Mesendoderm (in vitro differentiated cells): ENCODE results near the gene PLEKHA1.

Experiments
- DNase-seq: peaks from one replicate; pipeline ENCODE4 v3.0.0; 2013
- H2AK5ac ChIP-seq: 2 replicates; pipeline ENCODE4 v1.6.1; 2013; ENCODE audit warnings: low read length, inconsistent platforms
- H2BK120ac ChIP-seq: 2 replicates; pipeline ENCODE4 v1.6.1; 2013; ENCODE audit warnings: low read depth, mild to moderate bottlenecking, low read length, moderate library complexity, mixed read lengths
- H2BK15ac ChIP-seq: replicated peaks from 2 replicates; pipeline ENCODE4 v1.6.1; 2013; ENCODE audit warnings: low read depth, mild to moderate bottlenecking, moderate library complexity
- H2BK5ac ChIP-seq: 2 replicates; pipeline ENCODE4 v1.6.1; 2013; ENCODE audit warnings: low read length, inconsistent platforms
- H3K18ac ChIP-seq: 2 replicates; pipeline ENCODE4 v1.6.1; 2013; ENCODE audit warnings: mild to moderate bottlenecking, low read length, mixed read lengths
- H3K23ac ChIP-seq: one replicate; pipeline ENCODE4 v1.6.1; 2013; ENCODE audit warnings: low read length
- H3K27ac ChIP-seq: 2 replicates; pipeline ENCODE4 v1.5.1; 2013; ENCODE audit warnings: low read depth, mild to moderate bottlenecking, inconsistent platforms, low read length, moderate library complexity
- H3K27me3 ChIP-seq: 2 replicates; pipeline ENCODE4 v1.6.1; 2013; ENCODE audit warnings: low read length, control low read depth, mild to moderate bottlenecking, inconsistent platforms; ENCODE audit not compliant: insufficient read depth, poor library complexity
- H3K36me3 ChIP-seq: 2 replicates; pipeline ENCODE4 v1.6.1; 2013; ENCODE audit warnings: low read length, inconsistent platforms; ENCODE audit not compliant: control insufficient read depth, insufficient read depth
- H3K4ac ChIP-seq: one replicate; pipeline ENCODE4 v1.6.1; 2013; ENCODE audit warnings: low read depth, mild to moderate bottlenecking, low read length, moderate library complexity
- H3K4me1 ChIP-seq: 2 replicates; pipeline ENCODE4 v1.6.1; 2013; ENCODE audit warnings: low read depth, low read length, inconsistent platforms; ENCODE audit not compliant: control insufficient read depth
- H3K4me2 ChIP-seq: 2 replicates; pipeline ENCODE4 v1.6.1; 2013; ENCODE audit warnings: low read length
- H3K4me3 ChIP-seq: 2 replicates; pipeline ENCODE4 v1.5.1; 2013; ENCODE audit warnings: mild to moderate bottlenecking, low read length
- H3K56ac ChIP-seq: one replicate; pipeline ENCODE4 v1.6.1; 2013; ENCODE audit warnings: low read length
- H3K79me1 ChIP-seq: 2 replicates; pipeline ENCODE4 v1.6.1; 2013; ENCODE audit warnings: low read length, inconsistent platforms
- H3K79me2 ChIP-seq: 2 replicates; pipeline ENCODE4 v1.6.1; 2013; ENCODE audit warnings: mild to moderate bottlenecking, low read length; ENCODE audit not compliant: control insufficient read depth, insufficient read depth
- H3K9ac ChIP-seq: 2 replicates; pipeline ENCODE4 v1.6.1; 2013; ENCODE audit warnings: low read length, inconsistent platforms
- H4K5ac ChIP-seq: one replicate; pipeline ENCODE4 v1.6.1; 2013; ENCODE audit warnings: low read length
- H4K8ac ChIP-seq: one replicate; pipeline ENCODE4 v1.6.1; 2013; ENCODE audit warnings: low read depth, mild to moderate bottlenecking, control low read depth, low read length, moderate library complexity
- WGBS: extraction: QIAGEN DNeasy Blood & Tissue Kit; methylation state at CpG from one replicate; pipeline ENCODE4 v1.1.7; 2013; ENCODE audit warnings: low lambda C conversion rate, missing lambda C conversion rate; ENCODE audit not compliant: insufficient coverage; ENCODE audit errors: extremely low coverage; 5-methylcytosine and 5-hydroxymethylcytosine counted together

PLEKHA1 gene

DNA sequence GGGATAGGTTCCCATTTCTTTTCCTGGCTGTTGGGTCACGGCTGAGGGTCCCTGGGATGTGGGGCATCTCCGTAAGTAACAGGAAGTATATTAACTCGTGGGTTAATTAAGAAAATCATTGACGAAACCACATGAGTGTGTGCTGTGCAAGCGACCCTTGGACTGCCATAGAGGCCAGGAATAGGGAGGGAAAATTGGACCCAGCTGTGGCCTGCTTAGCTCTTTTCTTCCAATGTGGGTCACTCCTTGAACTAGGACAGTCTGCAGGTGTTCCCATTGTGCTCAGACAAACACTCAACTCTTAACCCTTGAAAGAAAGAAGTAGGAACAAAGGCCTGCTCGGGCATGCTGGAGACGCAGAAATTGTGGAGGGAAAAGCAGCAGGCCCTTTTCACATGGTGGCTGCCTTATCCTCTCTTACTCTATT lies 25.6 kb upstream of the PLEKHA1 start:
- H3K9ac ChIP-seq = no peak overlapping the region
- no peak overlapping the region for H3K4me2 ChIP-seq
- DNase-seq = no peak
- H3K79me1 ChIP-seq = no peaks in the 10 kb centered on the region
- no CpG with 5 or more reads among the region's 7 CpGs for WGBS
- H3K23ac ChIP-seq = no peak overlapping the region
- no peaks in the 10 kb centered on the region for H3K4me1 ChIP-seq
- no peak overlapping the region for H3K27ac ChIP-seq
- no peak overlapping the region for H4K8ac ChIP-seq
- no peak overlapping the region for H3K18ac ChIP-seq
- no peak overlapping the region for H2BK15ac ChIP-seq
- H2AK5ac ChIP-seq = no peak overlapping the region
- no peaks in the 10 kb centered on the region for H3K27me3 ChIP-seq
- H3K79me2 ChIP-seq = no peaks in the 10 kb centered on the region
- H3K36me3 ChIP-seq = no peaks in the 10 kb centered on the region
- no peak overlapping the region for H2BK5ac ChIP-seq
- no peak overlapping the region for H3K4ac ChIP-seq
- H3K56ac ChIP-seq = no peak overlapping the region
- H2BK120ac ChIP-seq = no peak overlapping the region
- no peak overlapping the region for H3K4me3 ChIP-seq
- no peak overlapping the region for H4K5ac ChIP-seq

DNA sequence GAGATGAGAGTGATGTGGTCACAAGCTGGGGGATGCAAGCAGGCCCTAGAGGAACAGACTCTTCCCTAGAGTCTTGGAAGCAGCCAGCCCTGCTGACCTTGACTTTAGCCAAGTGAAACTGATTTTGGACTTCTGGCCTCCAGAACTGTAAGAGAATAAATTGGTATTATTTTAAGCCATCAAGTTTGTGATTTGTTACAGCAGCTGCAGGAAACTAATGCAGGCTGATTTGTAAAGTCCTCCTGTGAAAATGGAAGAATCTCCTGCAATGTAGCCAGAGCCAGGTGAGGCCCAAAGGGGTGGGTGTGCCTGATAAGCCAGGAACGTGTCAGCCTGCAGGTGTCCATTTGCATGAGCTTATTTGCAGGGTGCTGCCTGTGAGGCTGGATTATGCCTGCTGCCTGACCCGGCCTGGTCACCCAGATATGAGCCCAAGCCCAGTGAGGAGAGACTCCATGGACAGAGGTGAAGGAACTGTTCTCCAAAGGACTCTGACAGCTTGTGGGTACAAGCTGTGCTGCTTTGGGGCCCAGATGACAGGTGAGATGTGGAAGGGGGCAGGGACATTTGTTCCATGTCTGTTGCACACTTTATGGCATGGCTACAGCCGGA lies 24.6 kb upstream of the PLEKHA1 start:
- Histone ChIP-seq H2BK5ac (no peak overlapping the region), H3K4ac (no peak overlapping the region), H3K36me3 (no peaks in the 10 kb centered on the region), H3K4me3 (no peak overlapping the region), H4K5ac (no peak overlapping the region), H4K8ac (no peak overlapping the region), H3K9ac (no peak overlapping the region), H2BK15ac (no peak overlapping the region), H3K4me2 (no peak overlapping the region), H3K27ac (no peak overlapping the region), H3K23ac (no peak overlapping the region), H3K56ac (no peak overlapping the region), H2BK120ac (no peak overlapping the region), H2AK5ac (no peak overlapping the region), H3K27me3 (no peaks in the 10 kb centered on the region), H3K4me1 (no peaks in the 10 kb centered on the region), H3K18ac (no peak overlapping the region), H3K79me1 (no peaks in the 10 kb centered on the region), H3K79me2 (no peaks in the 10 kb centered on the region)
- no CpG with 5 or more reads among the region's 3 CpGs for WGBS
- DNase-seq = no peak

DNA sequence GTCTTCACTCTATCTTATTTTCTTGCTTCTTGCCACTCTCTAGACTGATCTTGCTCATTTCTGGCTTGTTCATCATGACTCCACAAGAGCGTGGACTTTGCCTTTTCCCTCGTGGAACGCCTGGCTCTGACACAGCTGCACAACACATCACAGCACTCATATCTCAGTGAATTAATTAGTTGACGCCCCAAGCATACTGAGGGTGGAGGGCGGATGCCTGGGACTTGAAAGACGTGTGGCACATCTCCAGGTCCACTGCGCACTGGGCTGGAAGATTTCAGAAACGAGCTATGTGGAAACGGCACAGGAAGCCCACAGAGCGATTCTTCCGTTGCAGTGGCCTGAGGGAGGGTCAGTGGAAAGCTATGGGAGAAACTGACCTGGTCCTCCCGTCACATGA lies 23.6 kb upstream of the PLEKHA1 start:
- Histone ChIP-seq H3K27me3 (no peaks in the 10 kb centered on the region), H3K23ac (no peak overlapping the region), H2AK5ac (no peak overlapping the region), H3K9ac (no peak overlapping the region), H3K4ac (no peak overlapping the region), H4K8ac (no peak overlapping the region), H3K79me1 (no peaks in the 10 kb centered on the region), H3K56ac (no peak overlapping the region), H3K4me2 (no peak overlapping the region), H2BK5ac (no peak overlapping the region), H3K27ac (no peak overlapping the region), H3K4me1 (no peaks in the 10 kb centered on the region), H3K18ac (no peak overlapping the region), H2BK15ac (no peak overlapping the region), H3K79me2 (no peaks in the 10 kb centered on the region), H2BK120ac (no peak overlapping the region), H4K5ac (no peak overlapping the region), H3K36me3 (no peaks in the 10 kb centered on the region), H3K4me3 (no peak overlapping the region)
- no peak for DNase-seq
- WGBS = no CpG with 5 or more reads among the region's 12 CpGs

DNA sequence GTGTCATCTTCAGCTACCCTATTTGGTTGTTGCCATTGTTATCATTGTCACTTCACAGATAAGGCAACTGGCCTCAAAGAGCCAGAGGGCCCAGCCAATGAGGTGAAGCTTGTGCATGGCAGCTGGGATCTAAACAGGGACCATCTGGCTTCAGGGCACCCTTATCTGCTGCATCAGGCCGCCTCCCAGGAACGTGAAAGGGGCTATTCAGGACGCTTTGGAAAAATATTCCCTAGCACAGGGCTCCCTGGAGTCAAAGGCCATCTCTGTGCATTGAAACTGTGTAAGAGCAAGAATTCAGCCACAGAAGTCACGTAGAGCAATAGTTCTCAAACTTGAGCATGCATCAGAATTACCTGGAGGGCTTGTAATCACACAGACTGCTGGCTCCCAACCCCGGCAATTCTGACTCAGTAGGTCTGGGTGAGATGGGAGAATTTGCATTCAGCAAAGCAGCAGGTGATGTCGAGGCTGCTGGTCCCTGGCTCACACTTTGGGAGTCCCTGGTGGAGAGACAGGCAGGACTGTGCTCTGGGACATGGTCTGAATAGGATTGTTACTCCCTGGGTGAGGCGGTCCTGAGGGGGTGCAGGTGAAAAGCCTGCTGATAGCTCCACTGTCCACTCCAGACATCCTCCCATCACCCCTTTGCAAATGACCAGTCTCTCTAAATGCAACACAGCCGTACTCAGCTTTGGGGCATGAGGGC lies 21.5 kb upstream of the PLEKHA1 start:
- H2BK5ac ChIP-seq = no peak overlapping the region
- H4K8ac ChIP-seq = no peak overlapping the region
- H3K56ac ChIP-seq = no peak overlapping the region
- H3K18ac ChIP-seq = no peak overlapping the region
- H3K4me1 ChIP-seq = no peaks in the 10 kb centered on the region
- no peak overlapping the region for H3K9ac ChIP-seq
- H3K79me1 ChIP-seq = no peaks in the 10 kb centered on the region
- H3K27me3 ChIP-seq = no peaks in the 10 kb centered on the region
- H3K36me3 ChIP-seq = no peaks in the 10 kb centered on the region
- H2BK15ac ChIP-seq = no peak overlapping the region
- H3K23ac ChIP-seq = no peak overlapping the region
- H4K5ac ChIP-seq = no peak overlapping the region
- H2BK120ac ChIP-seq = no peak overlapping the region
- no peaks in the 10 kb centered on the region for H3K79me2 ChIP-seq
- H3K27ac ChIP-seq = no peak overlapping the region
- no peak overlapping the region for H2AK5ac ChIP-seq
- no CpG with 5 or more reads among the region's 8 CpGs for WGBS
- peak; percentile 37 for DNase-seq
- no peak overlapping the region for H3K4me3 ChIP-seq
- H3K4ac ChIP-seq = no peak overlapping the region
- H3K4me2 ChIP-seq = no peak overlapping the region

DNA sequence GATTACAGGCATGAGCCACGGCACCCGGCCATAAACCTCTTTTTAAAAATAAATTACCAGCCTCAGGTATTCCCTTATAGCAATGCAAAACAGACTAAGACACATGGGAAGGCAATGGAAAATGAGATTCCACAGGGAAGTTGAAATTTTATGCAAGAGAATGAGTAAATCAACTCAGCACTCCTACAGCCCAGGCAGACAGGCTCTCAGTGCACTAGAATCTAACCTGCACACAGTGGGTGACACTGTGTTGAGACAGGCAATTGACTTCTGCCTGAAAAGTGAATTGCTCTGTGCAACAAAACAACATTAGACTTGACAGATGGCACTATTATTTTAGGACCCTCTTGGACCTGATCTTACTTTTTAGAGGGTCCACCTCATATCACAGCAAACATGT lies 20.1 kb upstream of the PLEKHA1 start:
- Histone ChIP-seq H4K8ac (no peak overlapping the region), H3K36me3 (no peaks in the 10 kb centered on the region), H2BK5ac (no peak overlapping the region), H3K4me3 (no peak overlapping the region), H3K4me1 (no peaks in the 10 kb centered on the region), H3K18ac (no peak overlapping the region), H3K4ac (no peak overlapping the region), H3K23ac (no peak overlapping the region), H3K4me2 (no peak overlapping the region), H2BK120ac (no peak overlapping the region), H3K79me1 (no peaks in the 10 kb centered on the region), H4K5ac (no peak overlapping the region), H3K56ac (no peak overlapping the region), H3K27me3 (no peaks in the 10 kb centered on the region), H2BK15ac (no peak overlapping the region), H3K79me2 (no peaks in the 10 kb centered on the region), H3K27ac (no peak overlapping the region), H3K9ac (no peak overlapping the region), H2AK5ac (no peak overlapping the region)
- DNase-seq = no peak
- WGBS = no CpG with 5 or more reads among the region's 2 CpGs

DNA sequence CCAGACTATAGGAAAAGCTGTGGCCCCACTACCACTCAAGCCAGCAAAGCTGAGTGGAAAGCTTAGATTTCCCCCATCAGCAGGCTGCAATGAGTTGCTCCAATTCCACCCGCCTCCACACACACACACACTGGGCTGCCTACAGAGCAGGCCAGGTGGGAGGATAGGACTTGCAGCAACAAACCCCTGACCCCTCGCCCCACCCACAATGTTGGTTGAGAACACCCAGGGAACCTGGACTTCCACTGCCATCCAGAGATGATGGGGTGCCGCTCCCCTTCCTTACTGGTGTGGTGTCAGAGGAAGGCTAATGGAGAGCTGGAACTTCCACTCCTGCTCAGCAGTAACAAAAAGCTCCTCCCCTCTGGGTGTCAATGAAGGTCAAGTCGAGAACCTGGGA lies 16.8 kb upstream of the PLEKHA1 start:
- no peak overlapping the region for H3K27ac ChIP-seq
- no peaks in the 10 kb centered on the region for H3K36me3 ChIP-seq
- no peak overlapping the region for H3K56ac ChIP-seq
- H3K18ac ChIP-seq = no peak overlapping the region
- H3K4me2 ChIP-seq = no peak overlapping the region
- H3K79me1 ChIP-seq = no peaks in the 10 kb centered on the region
- no peak overlapping the region for H4K8ac ChIP-seq
- no peak overlapping the region for H4K5ac ChIP-seq
- H3K23ac ChIP-seq = no peak overlapping the region
- H3K4me3 ChIP-seq = no peak overlapping the region
- H3K9ac ChIP-seq = no peak overlapping the region
- H3K27me3 ChIP-seq = no peaks in the 10 kb centered on the region
- no peak for DNase-seq
- no peak overlapping the region for H2AK5ac ChIP-seq
- no peak overlapping the region for H3K4ac ChIP-seq
- no peaks in the 10 kb centered on the region for H3K79me2 ChIP-seq
- H3K4me1 ChIP-seq = no peaks in the 10 kb centered on the region
- H2BK5ac ChIP-seq = no peak overlapping the region
- H2BK120ac ChIP-seq = no peak overlapping the region
- no CpG with 5 or more reads among the region's 4 CpGs for WGBS
- H2BK15ac ChIP-seq = no peak overlapping the region
